ENCODE results near the gene AFF4. TPM values are rescaled to one million over a fixed set of nuclear protein-coding genes. Genes with fewer than 3 reads are reported as not detected.

AFF4 gene
- 97.6 and 99.3 TPM in 2 replicates for total RNA-seq

GRCh38 chr5:132963171-132964104, at the start of gene AFF4:
TSS of gene AFF4 (minus strand) at chr5:132963634. CDS start at chr5:132937189, 26,445 bp downstream.

GRCh38 chr5:132873119-132873929, 90.1 kb downstream of the AFF4 start, which contains the start of gene LEAP2:
TSS of gene LEAP2 (plus strand) at chr5:132873668. CDS start at chr5:132873695, 27 bp downstream.

GRCh38 chr5:132866342-132867045, 96.9 kb downstream of the AFF4 start, which contains the start of the genes GDF9 and UQCRQ:
TSS of gene GDF9 (minus strand) at chr5:132866469. CDS start at chr5:132864533, 1,936 bp downstream.
TSS of gene UQCRQ (plus strand) at chr5:132866642. CDS start at chr5:132866882, 240 bp downstream.

GRCh38 chr5:132830436-132831094, 132.9 kb downstream of the AFF4 start, which contains the start of gene SHROOM1:
TSS of gene SHROOM1 (minus strand) at chr5:132830647. CDS start at chr5:132826140, 4,507 bp downstream.

Small RNAs within 50 kb of the gene (small RNA-seq; reads per million reads assigned to genes)
- gene AC113410.1 (not detected), gene ATP6V0E1P1 (not detected), gene RF00019 (not detected), gene RNA5SP192 (not detected)

Other genes with a start within 250 kb of the AFF4 start
- 12.9 and 15.8 TPM in 2 replicates for gene KIF3A, start 226.1 kb downstream of the AFF4 start, total RNA-seq
- 0.22 TPM in 1 of 2 replicates, not detected in the other for gene CCNI2, start 216.2 kb downstream of the AFF4 start, total RNA-seq
- 48.0 and 58.6 TPM in 2 replicates for gene SEPTIN8, start 186.4 kb downstream of the AFF4 start, total RNA-seq
- gene SOWAHA, start 150.3 kb downstream of the AFF4 start, total RNA-seq = not detected in 2 replicates
- 5.3 and 8.5 TPM in 2 replicates for gene SHROOM1, start 133.0 kb downstream of the AFF4 start, total RNA-seq
- gene GDF9, start 97.2 kb downstream of the AFF4 start, total RNA-seq = under 0.01 and 0.14 TPM in 2 replicates
- 67.9 and 92.2 TPM in 2 replicates for gene UQCRQ, start 97.0 kb downstream of the AFF4 start, total RNA-seq
- 0.50 and 0.53 TPM in 2 replicates for gene LEAP2, start 90.0 kb downstream of the AFF4 start, total RNA-seq
- gene ZCCHC10, start 62.9 kb upstream of the AFF4 start, total RNA-seq = 18.0 and 26.1 TPM in 2 replicates
- gene HSPA4, start 88.4 kb upstream of the AFF4 start, total RNA-seq = 191 and 222 TPM in 2 replicates

Data from thoracic aorta endothelial cell (primary cell).